OCI-LY7 (cell line): Measurements from ENCODE around the gene DHRSX. TPM values are rescaled to one million over a fixed set of nuclear protein-coding genes. Genes with fewer than 3 reads are reported as not detected.

Experiments
- BruUV-seq: library from RNA; stranded (reverse); fragments of 400-500 nt; replicated peaks from 2 replicates; lab custom pipeline; 2021; lab: Mats Ljungman, UMichigan
- CTCF ChIA-PET: fragments of 300-600 bp; sonication (Branson Sonifier 250); formaldehyde crosslinking; loops from one replicate; lab custom pipeline; 2022; ENCODE audit warnings: antibody characterized with exemption; ENCODE audit not compliant: unreplicated experiment; lab: Charles Lee
- POLR2A ChIA-PET: fragments of 300-600 bp; sonication (Branson Sonifier 250); formaldehyde crosslinking; loops from one replicate; lab custom pipeline; 2022; ENCODE audit warnings: antibody characterized with exemption; lab: Charles Lee
- DNase-seq: peaks from one replicate; pipeline ENCODE4 v3.0.0-alpha.2; 2015; ENCODE audit warnings: low spot score
- H2AFZ ChIP-seq: fragments of 200-600 bp; sonication (generic), shearing (Covaris generic); 2 replicates; pipeline ENCODE4 v1.6.1; 2014; ENCODE audit warnings: mild to moderate bottlenecking, antibody characterized with exemption, low read length, moderate library complexity
- H3K27ac ChIP-seq: fragments of 200-600 bp; sonication (generic); 2 replicates; pipeline ENCODE4 v1.5.1; 2014; ENCODE audit warnings: mixed run types, low read depth, mild to moderate bottlenecking, moderate library complexity, low read length, inconsistent platforms; ENCODE audit not compliant: poor library complexity, severe bottlenecking
- H3K36me3 ChIP-seq: fragments of 200-600 bp; sonication (generic); 2 replicates; pipeline ENCODE4 v1.6.1; 2014; ENCODE audit warnings: mild to moderate bottlenecking, antibody characterized with exemption, low read length, moderate library complexity, mixed read lengths; ENCODE audit not compliant: insufficient read depth
- H3K4me1 ChIP-seq: fragments of 200-600 bp; sonication (generic); 2 replicates; pipeline ENCODE4 v1.5.1; 2014; ENCODE audit warnings: mild to moderate bottlenecking, low read length; ENCODE audit not compliant: insufficient read depth, poor library complexity, severe bottlenecking
- H3K4me2 ChIP-seq: fragments of 200-600 bp; sonication (generic); 2 replicates; pipeline ENCODE4 v1.6.1; 2014; ENCODE audit warnings: mild to moderate bottlenecking, low read length
- H3K4me3 ChIP-seq: fragments of 200-600 bp; sonication (generic); 2 replicates; pipeline ENCODE4 v1.5.1; 2014; ENCODE audit warnings: mild to moderate bottlenecking, low read depth, low read length; ENCODE audit not compliant: poor library complexity, severe bottlenecking
- H3K79me2 ChIP-seq: fragments of 200-600 bp; sonication (generic); 2 replicates; pipeline ENCODE4 v1.6.1; 2016; ENCODE audit warnings: low read depth, mild to moderate bottlenecking, low read length, moderate library complexity, mixed read lengths; ENCODE audit not compliant: insufficient read depth
- H3K9me2 ChIP-seq: fragments of 200-600 bp; sonication (generic); 2 replicates; pipeline ENCODE4 v1.6.1; 2016; ENCODE audit warnings: mild to moderate bottlenecking, low read length, mixed read lengths; ENCODE audit not compliant: insufficient read depth
- H3K9me3 ChIP-seq: fragments of 200-600 bp; sonication (generic); 2 replicates; pipeline ENCODE4 v1.6.1; 2014; ENCODE audit warnings: mild to moderate bottlenecking, mixed run types, low read length, mixed read lengths
- H4K20me1 ChIP-seq: fragments of 200-600 bp; sonication (generic); 2 replicates; pipeline ENCODE4 v1.6.1; 2014; ENCODE audit warnings: mild to moderate bottlenecking, antibody characterized with exemption, low read length, moderate library complexity, mixed read lengths; ENCODE audit not compliant: insufficient read depth
- CTCF ChIP-seq: fragments of 200-600 bp; sonication (generic); conservative IDR thresholded peaks from 2 replicates; pipeline ENCODE4 v1.5.1; 2014; ENCODE audit warnings: mild to moderate bottlenecking, antibody characterized with exemption, low read length, moderate library complexity, mixed read lengths
- EZH2phosphoT487 ChIP-seq: fragments of 200-600 bp; sonication (generic); IDR thresholded peaks from 2 replicates; pipeline ENCODE4 v1.6.1; 2018; ENCODE audit warnings: low read depth, borderline replicate concordance, mild to moderate bottlenecking, mixed run types, antibody characterized with exemption, low read length, moderate library complexity, mixed read lengths
- intact Hi-C: fragments of 100-400 bp; cut with micrococcal nuclease; formaldehyde crosslinking; loops from one replicate; pipeline ENCODE4 v1.10.0; 2022; ENCODE audit not compliant: unreplicated experiment
- total RNA-seq, 2 experiments: library from RNA; depleted of rRNA in 1 of 2; stranded (reverse); fragments of >200 nt in 1 of 2; shearing (Covaris generic) in 1 of 2; gene quantifications; 2 replicates each; pipeline ENCODE4 v1.2.3, GENCODE V29; 2014 to 2022

The DHRSX gene
- total RNA-seq, 2 experiments from 2014 or later = 25.2 to 30.9 TPM

- H4K20me1 ChIP-seq = no peaks in the 10 kb centered on the region
- POLR2A ChIA-PET = no interaction called here
- no peak overlapping the region for H3K4me3 ChIP-seq
- H2AFZ ChIP-seq = no peak overlapping the region
- intact Hi-C loops = no loop called here
- H3K9me2 ChIP-seq = no peaks in the 10 kb centered on the region
- H3K79me2 ChIP-seq = peaks cover 43% of the 10 kb centered on the region
- TF ChIP-seq EZH2phosphoT487 (no peak), CTCF (no peak)
- CTCF ChIA-PET = no interaction called here
- peaks cover 55% of the 10 kb centered on the region for H3K36me3 ChIP-seq
- no TSS peak for BruUV-seq
- H3K9me3 ChIP-seq = no peaks in the 10 kb centered on the region
- no peak for DNase-seq
- H3K27ac ChIP-seq = no peak overlapping the region
- H3K4me1 ChIP-seq = peaks cover 26% of the 10 kb centered on the region
- H3K4me2 ChIP-seq = no peak overlapping the region
Measured at GRCh38 chrX:2490634-2491033, 10.1 kb downstream of the DHRSX start.

- Histone ChIP-seq H3K79me2 (peaks cover 34% of the 10 kb centered on the region), H3K4me2 (no peak overlapping the region), H3K36me3 (peaks cover 57% of the 10 kb centered on the region), H2AFZ (no peak overlapping the region), H3K4me3 (no peak overlapping the region), H3K4me1 (peaks cover 26% of the 10 kb centered on the region), H3K9me2 (no peaks in the 10 kb centered on the region), H3K9me3 (no peaks in the 10 kb centered on the region), H4K20me1 (no peaks in the 10 kb centered on the region), H3K27ac (no peak overlapping the region)
- intact Hi-C loops = no loop called here
- TF ChIP-seq EZH2phosphoT487 (no peak), CTCF (no peak)
- DNase-seq = no peak
- CTCF ChIA-PET = no interaction called here
- POLR2A ChIA-PET = no interaction called here
- no TSS peak for BruUV-seq
Measured at GRCh38 chrX:2489446-2490445, 11.0 kb downstream of the DHRSX start.
